BJ (cell line): ENCODE measurements around the gene PRDM12. TPM values are rescaled to one million over a fixed set of nuclear protein-coding genes. Genes with fewer than 3 reads are reported as not detected.

Experiments used
- CTCF ChIA-PET: fragments of 350-600 bp; formaldehyde crosslinking; extraction: SDS; loops from one replicate; lab custom pipeline; 2021; ENCODE audit warnings: antibody characterized with exemption, inconsistent platforms; lab: Yijun Ruan, JAX
- POLR2A ChIA-PET: fragments of 300-600 bp; sonication (Branson Sonifier 250); formaldehyde crosslinking; extraction: SDS; loops from one replicate; lab custom pipeline; 2021; ENCODE audit warnings: antibody characterized with exemption; lab: Charles Lee
- DNase-seq: peaks from one replicate; pipeline ENCODE4 v3.0.0-alpha.2; 2011; ENCODE audit warnings: low read depth
- H3K27me3 ChIP-seq: 2 replicates; pipeline ENCODE4 v1.6.0; 2011; ENCODE audit warnings: low read length; ENCODE audit not compliant: control insufficient read depth, insufficient read depth
- H3K36me3 ChIP-seq: 2 replicates; pipeline ENCODE4 v1.5.1; 2011; ENCODE audit warnings: low read length; ENCODE audit not compliant: control insufficient read depth, insufficient read depth
- H3K4me3 ChIP-seq: 2 replicates; pipeline ENCODE4 v1.5.1; 2011; ENCODE audit warnings: low read depth, mild to moderate bottlenecking, control low read depth, low read length
- CTCF ChIP-seq: IDR thresholded peaks from 2 replicates; pipeline ENCODE4 v1.5.1; 2011; ENCODE audit warnings: low read depth, mild to moderate bottlenecking, control low read depth, inconsistent platforms, low read length, moderate library complexity; ENCODE audit not compliant: insufficient read depth
- polyA plus RNA-seq: library from polyadenylated mRNA; depleted of rRNA; stranded (reverse); fragments of >200 nt; gene quantifications from 2 replicates; pipeline ENCODE4 v1.2.3, GENCODE V29; 2011

PRDM12 gene
- polyA plus RNA-seq, 1 experiment: not detected

- no peak for DNase-seq
- H3K36me3 ChIP-seq: peaks cover 16% of the 10 kb centered on the region
- no peak for TF ChIP-seq CTCF
- H3K27me3 ChIP-seq: no peaks in the 10 kb centered on the region
- CTCF ChIA-PET: interaction anchor here (0.8 to 14.0 kb wide), 6 partner anchors 8 to 349 kb away, joined by 3 to 251 read pairs (median 30); no protein-coding TSS in a partner anchor
- H3K4me3 ChIP-seq: no peak overlapping the region
- POLR2A ChIA-PET: no interaction called here
Measured at GRCh38 chr9:130698514-130698913, 34.1 kb downstream of the PRDM12 start.

GRCh38 chr9:130699047-130699446 is 34.7 kb downstream of the PRDM12 start:
- ChIA-PET POLR2A (no interaction called here), CTCF (interaction anchor here (0.8 to 14.0 kb wide), 6 partner anchors 8 to 348 kb away, joined by 3 to 251 read pairs (median 30); no protein-coding TSS in a partner anchor)
- no peak for DNase-seq
- TF ChIP-seq CTCF: no peak
- Histone ChIP-seq H3K36me3 (peaks cover 19% of the 10 kb centered on the region), H3K4me3 (no peak overlapping the region), H3K27me3 (no peaks in the 10 kb centered on the region)

- H3K4me3 ChIP-seq: no peak overlapping the region
- no peaks in the 10 kb centered on the region for H3K27me3 ChIP-seq
- peaks cover 17% of the 10 kb centered on the region for H3K36me3 ChIP-seq
- CTCF ChIA-PET: interaction anchor here (0.5 to 14.0 kb wide), 55 partner anchors 8 to 456 kb away, joined by 3 to 251 read pairs (median 4); partner anchors contain the start of gene EXOSC2
- POLR2A ChIA-PET: no interaction called here
- peak; percentile 99 for TF ChIP-seq CTCF
- DNase-seq: no peak
Measured at GRCh38 chr9:130701059-130702022, 36.9 kb downstream of the PRDM12 start.

GRCh38 chr9:130703501-130703900 is 39.1 kb downstream of the PRDM12 start:
- ChIA-PET POLR2A (interaction anchor here (0.5 kb wide), 1 partner anchor 97 kb away, joined by 7 read pairs; no protein-coding TSS in a partner anchor), CTCF (interaction anchor here (7.7 to 14.0 kb wide), 2 partner anchors 162 to 344 kb away, joined by 52 to 251 read pairs; no protein-coding TSS in a partner anchor)
- no peaks in the 10 kb centered on the region for H3K27me3 ChIP-seq
- no peak for TF ChIP-seq CTCF
- H3K36me3 ChIP-seq: peaks cover 15% of the 10 kb centered on the region
- DNase-seq: no peak
- H3K4me3 ChIP-seq: no peak overlapping the region
